H1 (cell line): ENCODE measurements around the gene NOL8. TPM values are rescaled to one million over a fixed set of nuclear protein-coding genes. Genes with fewer than 3 reads are reported as not detected.

Experiments
- CTCF ChIP-seq, 3 experiments: IDR thresholded peaks; 1 replicate in 2 of 3; 2 replicates in 1 of 3; pipeline versions ENCODE4 v1.5.1 to v1.6.1; 2011; ENCODE audit warnings: low read length in 3 of 3, mild to moderate bottlenecking in 3 of 3, inconsistent platforms in 2 of 3, low read depth in 1 of 3, moderate library complexity in 1 of 3; ENCODE audit not compliant: insufficient read depth in 1 of 3; ENCODE audit errors: control extremely low read depth in 1 of 3
- NRF1 ChIP-seq: IDR thresholded peaks from 2 replicates; pipeline ENCODE4 v1.6.1; 2011; ENCODE audit warnings: mild to moderate bottlenecking, low read depth, low read length, improper control_type of control experiment
- POU5F1 ChIP-seq: IDR thresholded peaks from 2 replicates; pipeline ENCODE4 v1.6.1; 2011; ENCODE audit warnings: low read depth, mild to moderate bottlenecking, low read length, moderate library complexity
- microRNA-seq, 2 experiments: library from miRNA; unstranded; fragments of <30 nt; microRNA quantifications; one replicate each; pipeline versions ENCODE4 to v1.2.0, GENCODE V29; 2016 to 2020; ENCODE audit warnings: borderline microRNAs expressed in 2 of 2, borderline number of aligned reads in 2 of 2, borderline replicate concordance in 1 of 2
- polyA plus RNA-seq, 7 experiments: library from polyadenylated mRNA; depleted of rRNA in 3 of 7; stranded (reverse) in 5 of 7; unstranded in 2 of 7; fragments of >200 nt in 5 of 7; fragments of 200-250 nt in 2 of 7; gene quantifications; 1 replicate in 5 of 7; 2 replicates in 1 of 7; 4 replicates in 1 of 7; pipeline versions ENCODE4 v1.2.1 to v1.2.3, GENCODE V29; 2011 to 2013; ENCODE audit warnings: missing spikeins in 2 of 7, mixed read lengths in 2 of 7
- small RNA-seq: library from polyadenylated mRNA; stranded (forward); fragments of <200 nt; extraction: miRNeasy Mini kit (QIAGEN cat#:217004); gene quantifications from one replicate; pipeline ENCODE3, GENCODE V24; 2013; ENCODE audit not compliant: insufficient read depth
- total RNA-seq: library from RNA; stranded (reverse); fragmentation: NEBNext Ultra II Directional; extraction: Animal tissue kit (Norgen Biotek cat#: 25700); gene quantifications from 2 replicates; pipeline ENCODE4 v1.2.1, GENCODE V29; 2021

Gene NOL8
- total and polyA plus RNA-seq, 2 of the 8 experiments (the other 6 are each of a cell fraction or from before 2014, with no cell fraction given) = 6.2 to 30.4 TPM

DNA sequence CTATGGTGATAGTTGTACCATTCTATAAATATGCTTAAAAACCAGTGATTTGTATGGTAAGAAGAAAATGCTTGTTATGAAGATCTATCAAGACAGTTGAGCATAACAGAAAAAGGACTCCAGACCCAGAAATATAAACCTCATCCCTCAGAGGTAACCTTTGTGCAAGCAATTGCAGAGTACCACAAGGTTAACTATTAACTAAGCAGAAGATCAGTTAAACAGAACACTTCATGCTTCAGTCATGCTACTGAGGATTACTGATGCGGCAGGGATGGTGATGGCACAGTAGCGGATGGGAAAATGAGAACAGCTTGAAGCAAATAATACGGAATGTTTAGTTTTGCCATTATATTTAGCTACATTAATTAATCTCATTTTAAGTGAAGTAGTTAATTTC is 77.2 kb downstream of the NOL8 start (continued):
- TF ChIP-seq CTCF (IDR thresholded peaks at IDR 0.05; ENCODE audit: control extremely low read depth in 1 of 3, insufficient read depth in 1 of 3, low read depth in 1 of 3, low read length in 3 of 3) = no peak
- no peak for TF ChIP-seq POU5F1
- no peak for TF ChIP-seq NRF1

Small RNAs within 50 kb of the gene (microRNA-seq; reads per million reads assigned to microRNA genes)
- 0.23 to 0.61 reads per million in 2 experiments for gene MIR3651

Small RNAs within 50 kb of the gene (small RNA-seq; reads per million reads assigned to genes)
- gene MIR3651 (not detected), gene SNORA84 (1.2 reads per million)

Other genes starting within 250 kb of the NOL8 start
- gene SPTLC1, start 209.9 kb downstream of the NOL8 start, total RNA-seq = 62.1 and 64.2 TPM in 2 replicates
- gene SPTLC1, start 209.9 kb downstream of the NOL8 start, polyA plus RNA-seq (2011; rRNA removed) = 21.6 and 34.2 TPM in 2 replicates
- gene IARS1, start 31.7 kb downstream of the NOL8 start, total RNA-seq = 224 and 243 TPM in 2 replicates
- 64.9 and 74.9 TPM in 2 replicates for gene IARS1, start 31.7 kb downstream of the NOL8 start, polyA plus RNA-seq (2011; rRNA removed)
- gene CENPP, start 603 bp upstream of the NOL8 start, total RNA-seq = 9.9 and 10.8 TPM in 2 replicates
- gene CENPP, start 603 bp upstream of the NOL8 start, polyA plus RNA-seq (2011; rRNA removed) = 2.2 and 2.7 TPM in 2 replicates
- gene OGN, start 79.2 kb upstream of the NOL8 start, total RNA-seq = not detected in 2 replicates
- not detected in 2 replicates for gene OGN, start 79.2 kb upstream of the NOL8 start, polyA plus RNA-seq (2011; rRNA removed)
- not detected in 2 replicates for gene OMD, start 99.1 kb upstream of the NOL8 start, total RNA-seq
- gene OMD, start 99.1 kb upstream of the NOL8 start, polyA plus RNA-seq (2011; rRNA removed) = not detected in 2 replicates
- not detected in 2 replicates for gene ASPN, start 157.2 kb upstream of the NOL8 start, total RNA-seq
- not detected in 2 replicates for gene ASPN, start 157.2 kb upstream of the NOL8 start, polyA plus RNA-seq (2011; rRNA removed)
- gene ECM2, start 210.6 kb upstream of the NOL8 start, total RNA-seq = not detected in 2 replicates
- not detected in 2 replicates for gene ECM2, start 210.6 kb upstream of the NOL8 start, polyA plus RNA-seq (2011; rRNA removed)